H1 (cell line): ENCODE results near the gene NOS1AP. TPM values are rescaled to one million over a fixed set of nuclear protein-coding genes. Genes with fewer than 3 reads are reported as not detected.

Experiments
- CTCF ChIA-PET: fragments of 300-600 bp; sonication (Branson Sonifier 250); formaldehyde crosslinking; loops from one replicate; lab custom pipeline; 2021; ENCODE audit not compliant: partially characterized antibody; lab: Charles Lee
- POLR2A ChIA-PET: fragments of 300-600 bp; sonication (Branson Sonifier 250); formaldehyde crosslinking; loops from one replicate; lab custom pipeline; 2021; ENCODE audit warnings: inconsistent platforms; ENCODE audit not compliant: partially characterized antibody; lab: Charles Lee
- DNase-seq, 2 experiments: peaks; one replicate each; pipeline versions ENCODE4 v3.0.0 to v3.0.0-alpha.2; 2010 to 2022; ENCODE audit warnings: low spot score in 2 of 2, low read depth in 1 of 2, mixed read lengths in 1 of 2
- FAIRE-seq: peaks from 2 replicates; lab custom pipeline; 2011; peaks lifted over from hg19 to GRCh38; lab: Jason Lieb, UNC
- H2AFZ ChIP-seq: 2 replicates; pipeline ENCODE4 v1.8.1; 2012; ENCODE audit warnings: low read length, inconsistent platforms
- H2AK5ac ChIP-seq: 2 replicates; pipeline ENCODE4 v1.6.1; 2013; ENCODE audit warnings: low read depth, low read length
- H2BK120ac ChIP-seq: replicated peaks from 2 replicates; pipeline ENCODE3; 2013; ENCODE audit warnings: low read depth, low read length, inconsistent platforms
- H2BK12ac ChIP-seq: 2 replicates; pipeline ENCODE4 v1.6.1; 2013; ENCODE audit warnings: low read depth, low read length
- H2BK15ac ChIP-seq: 2 replicates; pipeline ENCODE4 v1.6.1; 2013; ENCODE audit warnings: low read length
- H2BK20ac ChIP-seq: 2 replicates; pipeline ENCODE4 v1.6.1; 2013; ENCODE audit warnings: low read length
- H2BK5ac ChIP-seq: 2 replicates; pipeline ENCODE4 v1.6.1; 2013; ENCODE audit warnings: low read depth, low read length
- H3K14ac ChIP-seq: 2 replicates; pipeline ENCODE4 v1.6.1; 2013; ENCODE audit warnings: inconsistent platforms; ENCODE audit not compliant: insufficient read length
- H3K18ac ChIP-seq: 2 replicates; pipeline ENCODE4 v1.6.1; 2013; ENCODE audit warnings: low read length; ENCODE audit errors: extremely low read depth
- H3K23ac ChIP-seq: 2 replicates; pipeline ENCODE4 v1.6.1; 2013; ENCODE audit warnings: inconsistent platforms; ENCODE audit not compliant: insufficient read length
- H3K23me2 ChIP-seq: 2 replicates; pipeline ENCODE4 v1.6.1; 2013; ENCODE audit warnings: low read depth, low read length
- H3K27ac ChIP-seq: 2 replicates; pipeline ENCODE4 v1.6.1; 2011; ENCODE audit warnings: low read depth, low read length, inconsistent platforms
- H3K27me3 ChIP-seq, 4 experiments: replicated peaks in 1 of 4; 1 replicate in 1 of 4; 2 replicates in 3 of 4; pipeline versions ENCODE4 v1.6.1 to v1.8.1; 2011 to 2013; ENCODE audit warnings: low read length in 3 of 4, mild to moderate bottlenecking in 3 of 4, inconsistent platforms in 2 of 4, mixed read lengths in 2 of 4, moderate library complexity in 1 of 4; ENCODE audit not compliant: control insufficient read depth in 3 of 4, insufficient read depth in 3 of 4; ENCODE audit errors: extremely low read depth in 1 of 4
- H3K36me3 ChIP-seq, 4 experiments: 2 replicates each; pipeline versions ENCODE4 v1.6.1 to v1.8.1; 2011 to 2013; ENCODE audit warnings: mild to moderate bottlenecking in 4 of 4, low read length in 3 of 4, moderate library complexity in 2 of 4, control low read depth in 1 of 4, inconsistent platforms in 1 of 4; ENCODE audit not compliant: insufficient read depth in 4 of 4, control insufficient read depth in 2 of 4
- H3K4ac ChIP-seq: replicated peaks from 2 replicates; pipeline ENCODE3; 2013; ENCODE audit warnings: low read length, low read depth, mixed read lengths, inconsistent platforms; ENCODE audit not compliant: insufficient read length
- H3K4me1 ChIP-seq, 4 experiments: replicated peaks in 1 of 4; 1 replicate in 1 of 4; 2 replicates in 3 of 4; pipeline versions ENCODE4 v1.6.1 to v1.8.1; 2011 to 2013; ENCODE audit warnings: low read length in 3 of 4, inconsistent platforms in 2 of 4, mixed read lengths in 1 of 4; ENCODE audit not compliant: insufficient read depth in 4 of 4, control insufficient read depth in 3 of 4
- H3K4me2 ChIP-seq, 2 experiments: 2 replicates each; pipeline versions ENCODE4 v1.6.1 to v1.8.1; 2011 to 2013; ENCODE audit warnings: low read depth in 2 of 2, low read length in 2 of 2, control low read depth in 1 of 2, inconsistent platforms in 1 of 2, mild to moderate bottlenecking in 1 of 2; ENCODE audit not compliant: insufficient read depth in 1 of 2
- H3K4me3 ChIP-seq, 4 experiments: fragments of 200-600, 300-600 bp in 1 of 4; sonication (generic), shearing (Covaris generic), sonication (Bioruptor Twin) in 1 of 4; 2 replicates each; pipeline versions ENCODE4 v1.5.1 to v1.8.1; 2011 to 2016; ENCODE audit warnings: low read length in 4 of 4, low read depth in 3 of 4, control low read depth in 2 of 4, inconsistent platforms in 2 of 4, mild to moderate bottlenecking in 2 of 4, mixed read lengths in 1 of 4, moderate library complexity in 1 of 4; ENCODE audit not compliant: insufficient read depth in 2 of 4; ENCODE audit errors: extremely low read depth in 1 of 4
- H3K56ac ChIP-seq: replicated peaks from 2 replicates; pipeline ENCODE3; 2013; ENCODE audit warnings: low read depth, mild to moderate bottlenecking, mixed read lengths, low read length, inconsistent platforms; ENCODE audit not compliant: insufficient read length
- H3K79me1 ChIP-seq: 2 replicates; pipeline ENCODE4 v1.6.1; 2013; ENCODE audit warnings: low read depth, low read length, control low read depth
- H3K79me2 ChIP-seq, 2 experiments: 2 replicates each; pipeline versions ENCODE4 v1.6.1 to v1.8.1; 2012 to 2013; ENCODE audit warnings: low read length in 2 of 2, mild to moderate bottlenecking in 2 of 2, inconsistent platforms in 1 of 2; ENCODE audit not compliant: insufficient read depth in 2 of 2, control insufficient read depth in 1 of 2
- H3K9ac ChIP-seq, 4 experiments: replicated peaks in 1 of 4; 1 replicate in 1 of 4; 2 replicates in 3 of 4; pipeline versions ENCODE4 v1.6.1 to v1.8.1; 2011 to 2013; ENCODE audit warnings: low read depth in 3 of 4, low read length in 3 of 4, control low read depth in 2 of 4, mild to moderate bottlenecking in 2 of 4, moderate library complexity in 2 of 4, inconsistent platforms in 1 of 4; ENCODE audit errors: extremely low read depth in 1 of 4
- H3K9me3 ChIP-seq, 2 experiments: 2 replicates each; pipeline versions ENCODE4 v1.6.1 to v1.8.1; 2012 to 2013; ENCODE audit warnings: mild to moderate bottlenecking in 2 of 2, moderate library complexity in 2 of 2, control low read depth in 1 of 2, inconsistent platforms in 1 of 2, low read depth in 1 of 2, low read length in 1 of 2, mixed read lengths in 1 of 2; ENCODE audit not compliant: insufficient read depth in 2 of 2
- H4K20me1 ChIP-seq, 2 experiments: replicated peaks in 1 of 2; 2 replicates each; pipeline versions ENCODE3 to v1.8.1; 2011 to 2013; ENCODE audit warnings: inconsistent platforms in 2 of 2, low read length in 2 of 2, mild to moderate bottlenecking in 1 of 2; ENCODE audit not compliant: insufficient read depth in 2 of 2, control insufficient read depth in 1 of 2
- H4K5ac ChIP-seq: 2 replicates; pipeline ENCODE4 v1.6.1; 2013; ENCODE audit warnings: low read length, low read depth, mixed read lengths, inconsistent platforms; ENCODE audit not compliant: insufficient read length
- H4K8ac ChIP-seq: 2 replicates; pipeline ENCODE4 v1.8.0; 2013; ENCODE audit warnings: mild to moderate bottlenecking, moderate library complexity, low read length, inconsistent platforms; ENCODE audit not compliant: insufficient read depth; ENCODE audit errors: extremely low read depth
- H4K91ac ChIP-seq: replicated peaks from 2 replicates; pipeline ENCODE3; 2013; ENCODE audit warnings: low read length, mixed read lengths, inconsistent platforms; ENCODE audit not compliant: insufficient read length
- CEBPB ChIP-seq: IDR thresholded peaks from 2 replicates; pipeline ENCODE4 v1.6.1; 2012; ENCODE audit warnings: low read depth, low read length
- EP300 ChIP-seq, 2 experiments: IDR thresholded peaks; 1 replicate in 1 of 2; 2 replicates in 1 of 2; pipeline ENCODE4 v1.6.1; 2011 to 2012; ENCODE audit warnings: low read depth in 2 of 2, low read length in 2 of 2, mild to moderate bottlenecking in 2 of 2, borderline replicate concordance in 1 of 2, inconsistent platforms in 1 of 2, moderate library complexity in 1 of 2
- HDAC2 ChIP-seq, 2 experiments: fragments of 300-600 bp in 1 of 2; sonication (generic) in 1 of 2; IDR thresholded peaks; 2 replicates each; pipeline ENCODE4 v1.6.1; 2011 to 2012; ENCODE audit warnings: low read depth in 2 of 2, low read length in 2 of 2, mild to moderate bottlenecking in 2 of 2, moderate library complexity in 2 of 2, borderline replicate concordance in 1 of 2, inconsistent platforms in 1 of 2
- KDM1A ChIP-seq: fragments of 200-600, 300-600 bp; sonication (generic); IDR thresholded peaks from 2 replicates; pipeline ENCODE4 v1.7.1; 2016; ENCODE audit warnings: mild to moderate bottlenecking, low read length, borderline replicate concordance
- MAX ChIP-seq: IDR thresholded peaks from 2 replicates; pipeline ENCODE4 v1.6.1; 2012; ENCODE audit warnings: inconsistent platforms
- RFX5 ChIP-seq: IDR thresholded peaks from 2 replicates; pipeline ENCODE4 v1.6.1; 2011; ENCODE audit warnings: low read depth, low read length, improper control_type of control experiment, borderline replicate concordance
- SP1 ChIP-seq: IDR thresholded peaks from 2 replicates; pipeline ENCODE4 v1.6.1; 2011; ENCODE audit warnings: low read depth, low read length
- WGBS, 2 experiments: shearing (Covaris generic) in 1 of 2; methylation state at CpG; one replicate each; pipeline versions ENCODE4 v1.1.6 to v1.1.7; 2013 to 2015; ENCODE audit warnings: low lambda C conversion rate in 2 of 2, mixed read lengths in 2 of 2, inconsistent platforms in 1 of 2, low coverage in 1 of 2, missing lambda C conversion rate in 1 of 2; ENCODE audit not compliant: insufficient replicate concordance in 2 of 2, insufficient coverage in 1 of 2, insufficient read length in 1 of 2; ENCODE audit errors: extremely low coverage in 1 of 2, missing lambda C conversion rate in 1 of 2; 5-methylcytosine and 5-hydroxymethylcytosine counted together
- polyA plus RNA-seq, 7 experiments: library from polyadenylated mRNA; depleted of rRNA in 3 of 7; stranded (reverse) in 5 of 7; unstranded in 2 of 7; fragments of >200 nt in 5 of 7; fragments of 200-250 nt in 2 of 7; gene quantifications; 1 replicate in 5 of 7; 2 replicates in 1 of 7; 4 replicates in 1 of 7; pipeline versions ENCODE4 v1.2.1 to v1.2.3, GENCODE V29; 2011 to 2013; ENCODE audit warnings: missing spikeins in 2 of 7, mixed read lengths in 2 of 7
- total RNA-seq: library from RNA; stranded (reverse); fragmentation: NEBNext Ultra II Directional; extraction: Animal tissue kit (Norgen Biotek cat#: 25700); gene quantifications from 2 replicates; pipeline ENCODE4 v1.2.1, GENCODE V29; 2021

Gene NOS1AP
- total and polyA plus RNA-seq, 2 of the 8 experiments (the other 6 are each of a cell fraction or from before 2014, with no cell fraction given): 2.4 to 12.1 TPM

GRCh38 chr1:162023547-162024501 is 45.7 kb upstream of the NOS1AP start, which contains the start of gene OLFML2B:
Gene OLFML2B, minus strand, starts transcription at chr1:162023869. Its CDS starts 439 bp downstream, at chr1:162023430.
- Histone ChIP-seq H3K9me3 (no peaks in the 10 kb centered on the region), H3K23me2 (peaks cover 10% of the 10 kb centered on the region), H2AFZ (peak within 1 kb of the TSS; percentile 86), H3K27me3 (peaks cover 1 to 30% (median 23%) of the 10 kb centered on the region in 4 experiments), H4K5ac (no peak within 1 kb of the TSS), H3K9ac (peak within 1 kb of the TSS in 2 of 4 experiments; percentile 3 to 25; a peak in 4 of 7 replicates), H2BK12ac (peak within 1 kb of the TSS; percentile 80; the same call in 1 of the 2 replicates), H3K14ac (no peak within 1 kb of the TSS), H2BK5ac (no peak within 1 kb of the TSS; the same call in 1 of the 2 replicates), H3K36me3 (no peaks in the 10 kb centered on the region), H3K23ac (no peak within 1 kb of the TSS), H3K4ac (no peak within 1 kb of the TSS), H3K18ac (peak within 1 kb of the TSS; percentile 83), H3K56ac (no peak within 1 kb of the TSS), H3K79me2 (no peaks in the 10 kb centered on the region), H3K4me3 (peak within 1 kb of the TSS; percentile 59 to 81 (median 68)), H3K4me2 (peak within 1 kb of the TSS; percentile 74 to 83), H3K79me1 (no peaks in the 10 kb centered on the region), H2AK5ac (no peak within 1 kb of the TSS), H3K4me1 (peaks cover 4 to 11% (median 8%) of the 10 kb centered on the region in 4 experiments), H2BK15ac (peak within 1 kb of the TSS; percentile 75; the same call in 1 of the 2 replicates), H4K8ac (peak within 1 kb of the TSS; percentile 91), H4K20me1 (peaks cover 0 to 3% of the 10 kb centered on the region in 2 experiments), H4K91ac (peak within 1 kb of the TSS; percentile 45), H2BK20ac (no peak within 1 kb of the TSS), H3K27ac (no peak within 1 kb of the TSS), H2BK120ac (no peak within 1 kb of the TSS)
- FAIRE-seq: no peak
- 3% methylated on average over 77 of the region's 85 CpGs; no CpG with 5 or more reads in 1 of the 2 experiments for WGBS, 2 experiments
- peak; percentile 13 to 88 for DNase-seq
- CTCF ChIA-PET: interaction anchor here (0.7 to 2.7 kb wide), 15 partner anchors 9 to 334 kb away, joined by 3 to 22 read pairs (median 5); no protein-coding TSS in a partner anchor
- POLR2A ChIA-PET: interaction anchor here (0.9 to 1.8 kb wide), 5 partner anchors 10 to 109 kb away, joined by 3 to 5 read pairs (median 3); no protein-coding TSS in a partner anchor
- TF ChIP-seq SP1: no peak
- no peak for TF ChIP-seq EP300 (IDR thresholded peaks at IDR 0.05; ENCODE audit: borderline replicate concordance in 1 of 2, low read depth in 2 of 2, low read length in 2 of 2)
- TF ChIP-seq CEBPB: no peak
- no peak for TF ChIP-seq MAX
- no peak for TF ChIP-seq KDM1A
- TF ChIP-seq RFX5: no peak
- 0 out of 4 replicates have a peak, but pooled peaks of 1 of the 2 experiments have one; percentile 34 for TF ChIP-seq HDAC2 (IDR thresholded peaks at IDR 0.05; ENCODE audit: borderline replicate concordance in 1 of 2, low read depth in 2 of 2, low read length in 2 of 2)
